Endothelial cell of umbilical vein (primary cell): ENCODE data around the gene ALG11. TPM values are rescaled to one million over a fixed set of nuclear protein-coding genes. Genes with fewer than 3 reads are reported as not detected.

Experiments
- BruUV-seq: library from RNA; stranded (reverse); fragments of 400-500 nt; replicated peaks from 2 replicates; lab custom pipeline; 2021; lab: Mats Ljungman, UMichigan
- CTCF ChIA-PET: fragments of 300-600, 350-600 bp; sonication (Branson Sonifier 250); formaldehyde crosslinking; loops from one replicate; lab custom pipeline; 2021; ENCODE audit warnings: antibody characterized with exemption, inconsistent platforms; lab: Charles Lee
- POLR2A ChIA-PET: fragments of 300-600, 350-600 bp; sonication (Branson Sonifier 250); formaldehyde crosslinking; loops from one replicate; lab custom pipeline; 2021; ENCODE audit warnings: antibody characterized with exemption, inconsistent platforms; lab: Charles Lee
- DNase-seq: peaks from one replicate; pipeline ENCODE4 v3.0.0-alpha.2; 2011; ENCODE audit warnings: low read depth, low spot score
- FAIRE-seq: peaks from 2 replicates; lab custom pipeline; 2011; peaks lifted over from hg19 to GRCh38; lab: Jason Lieb, UNC
- H2AFZ ChIP-seq: 2 replicates; pipeline ENCODE4 v1.6.0; 2012; ENCODE audit warnings: low read depth, low read length, control low read depth, inconsistent platforms
- H3K27ac ChIP-seq: 2 replicates; pipeline ENCODE4 v1.5.1; 2011; ENCODE audit warnings: low read depth, mild to moderate bottlenecking, control low read depth, low read length, moderate library complexity; ENCODE audit not compliant: insufficient read depth
- H3K27me3 ChIP-seq, 2 experiments: 2 replicates each; pipeline versions ENCODE4 v1.6.0 to v1.6.1; 2011; ENCODE audit warnings: low read length in 2 of 2, mixed read lengths in 1 of 2; ENCODE audit not compliant: control insufficient read depth in 2 of 2, insufficient read depth in 2 of 2
- H3K36me3 ChIP-seq, 2 experiments: 2 replicates in 1 of 2; 3 replicates in 1 of 2; pipeline ENCODE4 v1.5.1; 2011; ENCODE audit warnings: low read length in 2 of 2, mild to moderate bottlenecking in 1 of 2, moderate library complexity in 1 of 2; ENCODE audit not compliant: control insufficient read depth in 2 of 2, insufficient read depth in 2 of 2; ENCODE audit errors: extremely low read depth in 1 of 2
- H3K4me1 ChIP-seq: 3 replicates; pipeline ENCODE4 v1.5.1; 2011; ENCODE audit warnings: mild to moderate bottlenecking, low read length; ENCODE audit not compliant: control insufficient read depth, insufficient read depth; ENCODE audit errors: extremely low read depth
- H3K4me2 ChIP-seq: 2 replicates; pipeline ENCODE4 v1.6.1; 2011; ENCODE audit warnings: low read length, control low read depth, mixed read lengths; ENCODE audit not compliant: insufficient read depth
- H3K4me3 ChIP-seq, 3 experiments: fragments of 200-600 bp in 1 of 3; sonication (generic), shearing (Covaris generic) in 1 of 3; replicated peaks in 1 of 3; 2 replicates each; pipeline ENCODE4 v1.5.1; 2011 to 2016; ENCODE audit warnings: control low read depth in 3 of 3, low read length in 3 of 3, mild to moderate bottlenecking in 2 of 3, inconsistent platforms in 1 of 3, low read depth in 1 of 3, moderate library complexity in 1 of 3; ENCODE audit not compliant: insufficient read depth in 1 of 3
- H3K79me2 ChIP-seq: 2 replicates; pipeline ENCODE4 v1.6.0; 2012; ENCODE audit warnings: low read length, inconsistent platforms; ENCODE audit not compliant: control insufficient read depth, insufficient read depth
- H3K9ac ChIP-seq: replicated peaks from 2 replicates; pipeline ENCODE3; 2011; ENCODE audit warnings: low read length, control low read depth; ENCODE audit not compliant: insufficient read depth; ENCODE audit errors: extremely low read depth
- H3K9me1 ChIP-seq: replicated peaks from 3 replicates; pipeline ENCODE4 v1.6.0; 2011; ENCODE audit warnings: mild to moderate bottlenecking, low read length; ENCODE audit not compliant: control insufficient read depth, insufficient read depth; ENCODE audit errors: extremely low read depth
- H3K9me3 ChIP-seq: replicated peaks from 2 replicates; pipeline ENCODE4 v1.5.1; 2012; ENCODE audit warnings: low read length, inconsistent platforms; ENCODE audit not compliant: control insufficient read depth, insufficient read depth
- H4K20me1 ChIP-seq: replicated peaks from 2 replicates; pipeline ENCODE3; 2011; ENCODE audit warnings: mild to moderate bottlenecking, low read length; ENCODE audit not compliant: control insufficient read depth, insufficient read depth; ENCODE audit errors: extremely low read depth
- CTCF ChIP-seq, 2 donors: IDR thresholded peaks; 1 replicate in 1 of 2; 2 replicates in 1 of 2; pipeline ENCODE4 v1.5.1; 2011; ENCODE audit warnings: low read length in 2 of 2, mild to moderate bottlenecking in 2 of 2, moderate library complexity in 2 of 2, control low read depth in 1 of 2, inconsistent platforms in 1 of 2, low read depth in 1 of 2; ENCODE audit not compliant: insufficient read depth in 1 of 2; ENCODE audit errors: extremely low read depth in 1 of 2
- EZH2 ChIP-seq: IDR thresholded peaks from 2 replicates; pipeline ENCODE4 v1.6.1; 2012; ENCODE audit warnings: borderline replicate concordance, low read depth, mild to moderate bottlenecking, moderate library complexity, low read length, inconsistent platforms; ENCODE audit not compliant: severe bottlenecking
- FOS ChIP-seq: IDR thresholded peaks from 2 replicates; pipeline ENCODE4 v1.6.1; 2011; ENCODE audit warnings: mild to moderate bottlenecking, low read length, moderate library complexity, borderline replicate concordance; ENCODE audit not compliant: insufficient read depth
- GATA2 ChIP-seq: IDR thresholded peaks from 2 replicates; pipeline ENCODE4 v1.7.0; 2011; ENCODE audit warnings: low read depth, mild to moderate bottlenecking, moderate library complexity, mixed read lengths, low read length; ENCODE audit not compliant: insufficient read length, insufficient read depth
- JUN ChIP-seq: IDR thresholded peaks from 2 replicates; pipeline ENCODE4 v1.6.1; 2011; ENCODE audit warnings: borderline replicate concordance, low read depth; ENCODE audit not compliant: insufficient read length, insufficient read depth
- POLR2A ChIP-seq: IDR thresholded peaks from 2 replicates; pipeline ENCODE4 v1.6.1; 2012; ENCODE audit warnings: low read depth, mild to moderate bottlenecking, control low read depth, low read length
- dilution Hi-C: fragments of 300-500 bp; cut with MboI; formaldehyde crosslinking; loops from one replicate; pipeline ENCODE4 v1.15.0; 2019; ENCODE audit warnings: low sequenced_read_pairs; ENCODE audit not compliant: extremely low pct_ligation_motif_present
- intact Hi-C: fragments of 100-400 bp; cut with micrococcal nuclease; formaldehyde crosslinking; loops from one replicate; pipeline ENCODE4 v1.10.0; 2022
- polyA plus RNA-seq, 4 experiments: library from polyadenylated mRNA; depleted of rRNA in 3 of 4; stranded (reverse) in 3 of 4; unstranded in 1 of 4; fragments of >200 nt; gene quantifications; 2 replicates each; pipeline versions ENCODE4 v1.2.1 to v1.2.3, GENCODE V29; 2011 to 2012; ENCODE audit warnings: missing spikeins in 1 of 4
- total RNA-seq: library from RNA; stranded (reverse); gene quantifications from 2 replicates; pipeline ENCODE4 v1.2.3, GENCODE V29; 2021

The ALG11 gene
- total and polyA plus RNA-seq, 2 donors (not counting 3 experiments of a cell fraction or from before 2014, with no cell fraction given): 6.5 to 31.0 TPM

- Histone ChIP-seq H3K79me2 (no peaks in the 10 kb centered on the region), H3K27me3 (peaks cover 17 to 19% of the 10 kb centered on the region in 2 experiments), H3K4me1 (no peaks in the 10 kb centered on the region), H3K9ac (no peak overlapping the region), H3K27ac (no peak overlapping the region), H3K4me2 (no peak overlapping the region), H3K4me3 (no peak overlapping the region), H2AFZ (no peak overlapping the region), H3K36me3 (no peaks in the 10 kb centered on the region), H3K9me1 (no peaks in the 10 kb centered on the region), H3K9me3 (no peaks in the 10 kb centered on the region), H4K20me1 (no peaks in the 10 kb centered on the region)
- intact Hi-C loops: no loop called here
- dilution Hi-C loops: no loop called here
- DNase-seq: no peak
- CTCF ChIA-PET: interaction anchor here (0.6 to 6.7 kb wide), 6 partner anchors 8 to 236 kb away, joined by 3 to 45 read pairs (median 4); partner anchors contain the start of genes ALG11 and NEK5
- no peak for FAIRE-seq
- POLR2A ChIA-PET: no interaction called here
- no peak for TF ChIP-seq JUN
- no peak for TF ChIP-seq EZH2
- TF ChIP-seq GATA2: no peak
- no peak for TF ChIP-seq FOS
- TF ChIP-seq CTCF (IDR thresholded peaks at IDR 0.05; ENCODE audit: extremely low read depth in 1 of 2, insufficient read depth in 1 of 2, low read depth in 1 of 2, low read length in 2 of 2): no peak
- TF ChIP-seq POLR2A: no peak
- BruUV-seq: no TSS peak
These were observed 12.7 kb upstream of the ALG11 start for GRCh38 chr13:51999510-51999911.
